K562 (cell line): ENCODE data around the gene MRPS33. TPM values are rescaled to one million over a fixed set of nuclear protein-coding genes. Genes with fewer than 3 reads are reported as not detected.
A peak's percentile ranks its signal among the peaks of the same experiment; 100 is the strongest.

Experiments
- ATAC-seq: fragments of 200-7000 bp; cut with Tn5 transposase; 3 replicates; pipeline ENCODE4 v1.9.1; 2020; ENCODE audit warnings: moderate library complexity
- BruUV-seq: library from RNA; stranded (reverse); fragments of 400-500 nt; replicated peaks from 2 replicates; lab custom pipeline; 2021; lab: Mats Ljungman, UMichigan
- CTCF ChIA-PET: fragments of 300-600 bp; formaldehyde crosslinking; extraction: SDS; loops from one replicate; lab custom pipeline; 2021; ENCODE audit warnings: low intra/inter-chr PET ratio; lab: Yijun Ruan, JAX
- POLR2A ChIA-PET: fragments of 300-600, 350-650 bp; sonication (Branson Sonifier 250); formaldehyde crosslinking; extraction: SDS; loops from one replicate; lab custom pipeline; 2021; ENCODE audit warnings: antibody characterized with exemption, inconsistent platforms; lab: Yijun Ruan, JAX
- DNase-seq, 4 experiments: peaks; one replicate each; pipeline versions ENCODE4 v3.0.0 to v3.0.0-alpha.2; 2011 to 2018; ENCODE audit warnings: low spot score in 3 of 4, mixed read lengths in 3 of 4; ENCODE audit errors: extremely low read depth in 1 of 4
- FAIRE-seq: peaks from 2 replicates; lab custom pipeline; 2011; peaks lifted over from hg19 to GRCh38; lab: Jason Lieb, UNC
- H2AFZ ChIP-seq: 2 replicates; pipeline ENCODE4 v1.6.0; 2011; ENCODE audit warnings: low read depth, low read length, control low read depth, inconsistent platforms
- H3K27ac ChIP-seq: fragments of 200-600 bp; 3 replicates; pipeline ENCODE4 v1.8.0; 2011; ENCODE audit warnings: low read depth, mild to moderate bottlenecking, control low read depth, inconsistent platforms, low read length, moderate library complexity, mixed read lengths; ENCODE audit errors: extremely low read depth
- H3K27me3 ChIP-seq, 2 experiments: fragments of 300-600 bp in 1 of 2; 2 replicates in 1 of 2; 3 replicates in 1 of 2; pipeline versions ENCODE4 v1.6.0 to v1.8.0; 2011; ENCODE audit warnings: inconsistent platforms in 2 of 2, low read length in 2 of 2, mild to moderate bottlenecking in 1 of 2, mixed read lengths in 1 of 2, moderate library complexity in 1 of 2; ENCODE audit not compliant: control insufficient read depth in 2 of 2, insufficient read depth in 2 of 2
- H3K36me3 ChIP-seq: fragments of 300-600 bp; 3 replicates; pipeline ENCODE4 v1.8.0; 2011; ENCODE audit warnings: mild to moderate bottlenecking, low read length, inconsistent platforms; ENCODE audit not compliant: control insufficient read depth, insufficient read depth
- H3K4me1 ChIP-seq, 2 experiments: fragments of 200-600 bp in 1 of 2; replicated peaks in 1 of 2; 2 replicates in 1 of 2; 3 replicates in 1 of 2; pipeline versions ENCODE4 v1.5.1 to v1.8.0; 2011; ENCODE audit warnings: inconsistent platforms in 2 of 2, low read length in 2 of 2, mild to moderate bottlenecking in 1 of 2, mixed read lengths in 1 of 2, moderate library complexity in 1 of 2; ENCODE audit not compliant: control insufficient read depth in 2 of 2, insufficient read depth in 2 of 2
- H3K4me2 ChIP-seq: 2 replicates; pipeline ENCODE4 v1.6.1; 2011; ENCODE audit warnings: low read length, control low read depth, inconsistent platforms, mixed read lengths; ENCODE audit not compliant: insufficient read depth
- H3K4me3 ChIP-seq: fragments of 200-600 bp; sonication (generic), shearing (Covaris generic); 2 replicates; pipeline ENCODE4 v1.5.1; 2016; ENCODE audit warnings: control low read depth, inconsistent platforms
- H3K79me2 ChIP-seq: fragments of 200-600 bp; 3 replicates; pipeline ENCODE4 v1.8.0; 2011; ENCODE audit warnings: low read length, inconsistent platforms; ENCODE audit not compliant: control insufficient read depth, insufficient read depth
- H3K9ac ChIP-seq, 2 experiments: 2 replicates each; pipeline versions ENCODE4 v1.6.0 to v1.6.1; 2011; ENCODE audit warnings: low read depth in 2 of 2, low read length in 2 of 2, control low read depth in 1 of 2, inconsistent platforms in 1 of 2, mild to moderate bottlenecking in 1 of 2, mixed read lengths in 1 of 2; ENCODE audit not compliant: insufficient read depth in 1 of 2
- H3K9me1 ChIP-seq: one replicate; pipeline ENCODE4 v1.6.0; 2011; ENCODE audit warnings: inconsistent platforms, mild to moderate bottlenecking, low read length, moderate library complexity; ENCODE audit not compliant: control insufficient read depth, insufficient read depth
- H3K9me3 ChIP-seq: replicated peaks from 2 replicates; pipeline ENCODE4 v1.5.1; 2011; ENCODE audit warnings: low read depth, low read length, inconsistent platforms; ENCODE audit not compliant: control insufficient read depth, insufficient read depth
- H4K20me1 ChIP-seq: replicated peaks from 2 replicates; pipeline ENCODE4 v1.6.1; 2011; ENCODE audit warnings: low read length, inconsistent platforms, mixed read lengths; ENCODE audit not compliant: control insufficient read depth, insufficient read depth
- EHMT2 ChIP-seq: fragments of 450-650 bp; IDR thresholded peaks from 2 replicates; pipeline ENCODE4 v1.6.1; 2018; ENCODE audit warnings: antibody characterized with exemption
- FOSL1 ChIP-seq: fragments of 200-800 bp; sonication (Bioruptor generic); conservative IDR thresholded peaks from 2 replicates; pipeline ENCODE4 v1.6.1; 2016; ENCODE audit warnings: missing genetic modification characterization, missing compliant biosample characterization
- FUS ChIP-seq: fragments of 200-400 bp; formaldehyde crosslinking; optimal IDR thresholded peaks from 2 replicates; pipeline ENCODE3; 2017; ENCODE audit warnings: low read depth, low read length
- NELFE ChIP-seq: IDR thresholded peaks from 2 replicates; pipeline ENCODE4 v1.6.1; 2011; ENCODE audit warnings: mild to moderate bottlenecking; ENCODE audit not compliant: insufficient read depth, insufficient read length
- NUFIP1 ChIP-seq: fragments of 450-650 bp; IDR thresholded peaks from 2 replicates; pipeline ENCODE4 v1.6.1; 2018; ENCODE audit not compliant: partially characterized antibody
- POLR2A ChIP-seq: fragments of 450-650 bp; conservative IDR thresholded peaks from 2 replicates; pipeline ENCODE4 v1.6.1; 2016
- PRPF4 ChIP-seq: fragments of 200-400 bp; formaldehyde crosslinking; IDR thresholded peaks from one replicate; pipeline ENCODE4 v1.6.1; 2017; ENCODE audit warnings: low read length, low read depth, mild to moderate bottlenecking; ENCODE audit not compliant: insufficient read depth, poor library complexity, severe bottlenecking
- PTRF ChIP-seq: fragments of 450-650 bp; IDR thresholded peaks from 2 replicates; pipeline ENCODE4 v1.6.1; 2016; ENCODE audit warnings: mild to moderate bottlenecking, missing genetic modification characterization, missing compliant biosample characterization
- RNF2 ChIP-seq: sonication (generic); IDR thresholded peaks from 2 replicates; pipeline ENCODE4 v1.6.1; 2016
- SAFB2 ChIP-seq: fragments of 200-400 bp; formaldehyde crosslinking; IDR thresholded peaks from 2 replicates; pipeline ENCODE4 v1.6.1; 2018; ENCODE audit warnings: borderline replicate concordance, low read length, low read depth, moderate library complexity; ENCODE audit not compliant: severe bottlenecking
- ZBTB8A ChIP-seq: fragments of 450-650 bp; IDR thresholded peaks from 2 replicates; pipeline ENCODE4 v1.6.1; 2018; ENCODE audit warnings: mild to moderate bottlenecking, moderate library complexity; ENCODE audit not compliant: partially characterized antibody
- ZC3H11A ChIP-seq: IDR thresholded peaks from 2 replicates; pipeline ENCODE4 v1.6.1; 2012; ENCODE audit warnings: low read depth, low read length, improper control_type of control experiment
- ZFX ChIP-seq: sonication (generic); formaldehyde crosslinking; IDR thresholded peaks from 2 replicates; pipeline ENCODE4 v1.8.0; 2022; ENCODE audit warnings: mild to moderate bottlenecking, missing genetic modification reagents, moderate library complexity
- WGBS: fragments of 100-300 bp; shearing (Covaris generic); methylation state at CpG from one replicate; pipeline ENCODE4 v1.1.6; 2016; ENCODE audit warnings: low coverage, mixed read lengths; ENCODE audit not compliant: insufficient coverage; ENCODE audit errors: missing lambda C conversion rate; 5-methylcytosine and 5-hydroxymethylcytosine counted together
- in situ Hi-C: fragments of 300-500 bp; cut with MboI; formaldehyde crosslinking; loops from 4 replicates; pipeline ENCODE4 v1.15.0; 2018; ENCODE audit warnings: inconsistent platforms, mixed read lengths
- intact Hi-C: fragments of 100-400 bp; cut with micrococcal nuclease; formaldehyde crosslinking; loops from 2 replicates; pipeline ENCODE4 v1.14.2; 2022
- polyA plus RNA-seq, 8 experiments: library from polyadenylated mRNA; depleted of rRNA in 4 of 8; stranded (reverse) in 5 of 8; unstranded in 3 of 8; fragments of >200 nt; fragmentation: Nextera tagmentation in 2 of 8; fragmentation: Illumina TruSeq in 1 of 8; extraction: Ambion mirVana in 2 of 8; extraction: Trizol in 1 of 8; gene quantifications; 2 replicates each; pipeline versions ENCODE4 v1.2.1 to v1.2.3, GENCODE V29; 2011 to 2014; ENCODE audit warnings: inconsistent platforms in 1 of 8, missing spikeins in 1 of 8
- total RNA-seq, 7 experiments: library from RNA; depleted of rRNA in 6 of 7; stranded (reverse); fragments of >200 nt in 6 of 7; fragmentation: Illumina TruSeq in 2 of 7; extraction: Trizol in 2 of 7; gene quantifications; 2 replicates each; pipeline versions ENCODE4 v1.2.1 to v1.2.3, GENCODE V29; 2011 to 2021; ENCODE audit warnings: low replicate concordance in 1 of 7
- TF ChIP-seq, protein P1 (sequence below): fragments of 250-450 bp; sonication (Bioruptor Pico); IDR thresholded peaks from 2 replicates; pipeline ENCODE4 v1.4.0; 2020; ENCODE audit warnings: mild to moderate bottlenecking, moderate library complexity

Gene MRPS33
- total and polyA plus RNA-seq, 9 of the 15 experiments (the other 6 are each of a cell fraction or from before 2014, with no cell fraction given): 81.1 to 442 (median 149) TPM

- no peak for FAIRE-seq
- no peak for DNase-seq
- POLR2A ChIA-PET: interaction anchor here (1.2 to 1.9 kb wide), 2 partner anchors 13 to 17 kb away, joined by 5 to 8 read pairs; partner anchors contain the start of gene MRPS33
These were observed 13.2 kb downstream of the MRPS33 start for GRCh38 chr7:141001546-141001945.

DNA sequence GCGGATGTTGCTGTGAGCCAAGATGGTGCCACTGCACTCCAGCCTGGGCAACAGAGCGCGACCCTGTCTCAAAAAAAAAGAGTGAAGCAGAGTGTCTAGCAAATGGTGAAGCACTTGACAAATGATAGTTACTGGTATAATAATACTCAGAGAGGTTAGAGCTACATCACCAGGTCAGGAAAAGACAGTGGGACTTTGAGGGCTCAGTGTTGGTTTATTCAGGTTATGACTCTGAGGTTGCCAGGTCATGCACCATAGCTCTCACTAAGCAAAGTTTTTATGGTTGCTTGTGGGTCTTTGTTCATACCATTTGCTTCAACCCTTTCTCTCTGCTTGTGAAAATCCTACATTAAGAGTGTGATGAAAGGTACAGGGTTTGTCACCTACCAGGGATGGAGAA is 13.6 kb downstream of the MRPS33 start:
- Histone ChIP-seq H3K27ac (no peak overlapping the region), H3K4me1 (no peaks in the 10 kb centered on the region), H3K79me2 (no peaks in the 10 kb centered on the region), H4K20me1 (no peaks in the 10 kb centered on the region), H3K9me1 (no peaks in the 10 kb centered on the region), H3K4me2 (no peak overlapping the region), H3K4me3 (no peak overlapping the region), H2AFZ (no peak overlapping the region), H3K9ac (no peak overlapping the region), H3K9me3 (no peaks in the 10 kb centered on the region), H3K27me3 (peaks cover 0 to 8% of the 10 kb centered on the region in 2 experiments; a peak in 3 of 5 replicates), H3K36me3 (peaks cover 6% of the 10 kb centered on the region; the same call in 1 of the 3 replicates)
- DNase-seq (no peak), ATAC-seq (peak; percentile 25; the same call in 2 of the 3 replicates), FAIRE-seq (no peak)
- POLR2A ChIA-PET: interaction anchor here (1.2 to 1.9 kb wide), 2 partner anchors 14 to 17 kb away, joined by 5 to 8 read pairs; partner anchors contain the start of gene MRPS33
- CTCF ChIA-PET: no interaction called here
- TF ChIP-seq PRPF4 (no peak), ZBTB8A (no peak), FOSL1 (tag) (no peak), FUS (no peak), NELFE (no peak), POLR2A (no peak), EHMT2 (no peak)
- TF ChIP-seq, protein P1, sequence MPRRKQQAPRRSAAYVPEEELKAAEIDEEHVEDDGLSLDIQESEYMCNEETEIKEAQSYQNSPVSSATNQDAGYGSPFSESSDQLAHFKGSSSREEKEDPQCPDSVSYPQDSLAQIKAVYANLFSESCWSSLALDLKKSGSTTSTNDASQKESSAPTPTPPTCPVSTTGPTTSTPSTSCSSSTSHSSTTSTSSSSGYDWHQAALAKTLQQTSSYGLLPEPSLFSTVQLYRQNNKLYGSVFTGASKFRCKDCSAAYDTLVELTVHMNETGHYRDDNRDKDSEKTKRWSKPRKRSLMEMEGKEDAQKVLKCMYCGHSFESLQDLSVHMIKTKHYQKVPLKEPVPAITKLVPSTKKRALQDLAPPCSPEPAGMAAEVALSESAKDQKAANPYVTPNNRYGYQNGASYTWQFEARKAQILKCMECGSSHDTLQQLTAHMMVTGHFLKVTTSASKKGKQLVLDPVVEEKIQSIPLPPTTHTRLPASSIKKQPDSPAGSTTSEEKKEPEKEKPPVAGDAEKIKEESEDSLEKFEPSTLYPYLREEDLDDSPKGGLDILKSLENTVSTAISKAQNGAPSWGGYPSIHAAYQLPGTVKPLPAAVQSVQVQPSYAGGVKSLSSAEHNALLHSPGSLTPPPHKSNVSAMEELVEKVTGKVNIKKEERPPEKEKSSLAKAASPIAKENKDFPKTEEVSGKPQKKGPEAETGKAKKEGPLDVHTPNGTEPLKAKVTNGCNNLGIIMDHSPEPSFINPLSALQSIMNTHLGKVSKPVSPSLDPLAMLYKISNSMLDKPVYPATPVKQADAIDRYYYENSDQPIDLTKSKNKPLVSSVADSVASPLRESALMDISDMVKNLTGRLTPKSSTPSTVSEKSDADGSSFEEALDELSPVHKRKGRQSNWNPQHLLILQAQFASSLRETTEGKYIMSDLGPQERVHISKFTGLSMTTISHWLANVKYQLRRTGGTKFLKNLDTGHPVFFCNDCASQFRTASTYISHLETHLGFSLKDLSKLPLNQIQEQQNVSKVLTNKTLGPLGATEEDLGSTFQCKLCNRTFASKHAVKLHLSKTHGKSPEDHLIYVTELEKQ (CRISPR knock-in tag): no peak
- WGBS: 62% methylated on average over 3 of the region's 3 CpGs
- in situ Hi-C loops: no loop called here
- intact Hi-C loops: no loop called here
- no TSS peak for BruUV-seq

More at GRCh38 chr7:141001546-141001945, 13.2 kb downstream of the MRPS33 start:
- TF ChIP-seq ZC3H11A (no peak), NUFIP1 (no peak), ZFX (CRISPR knock-in tag) (no peak), SAFB2 (no peak), PTRF (tag) (no peak), RNF2 (no peak), ZBTB8A (no peak)
- Histone ChIP-seq H3K9me3 (no peaks in the 10 kb centered on the region), H3K4me1 (no peaks in the 10 kb centered on the region), H4K20me1 (no peaks in the 10 kb centered on the region), H3K9me1 (no peaks in the 10 kb centered on the region), H3K27ac (no peak overlapping the region), H3K79me2 (no peaks in the 10 kb centered on the region), H3K9ac (no peak overlapping the region), H2AFZ (no peak overlapping the region), H3K4me3 (no peak overlapping the region), H3K36me3 (peaks cover 10% of the 10 kb centered on the region; the same call in 2 of the 3 replicates), H3K4me2 (no peak overlapping the region), H3K27me3 (peaks cover 0 to 8% of the 10 kb centered on the region in 2 experiments; a peak in 3 of 5 replicates)
- BruUV-seq: no TSS peak
- no peak for ATAC-seq
- CTCF ChIA-PET: no interaction called here
- intact Hi-C loops (no loop called here), in situ Hi-C loops (no loop called here)
- WGBS: 0% methylated on average over 1 of the region's 1 CpG
